Right ventricle myocardium superior (tissue), 1 donor: ENCODE results near the gene G6PC3. TPM values are rescaled to one million over a fixed set of nuclear protein-coding genes. Genes with fewer than 3 reads are reported as not detected.
"Not testable (repeated sequence)": the region's sequence is repeated elsewhere in the genome, so short reads cannot be mapped to it uniquely, and the experiment has no call there.

ENCODE experiments used
- ATAC-seq: fragments of 200-7000 bp; cut with Tn5 transposase; one replicate; pipeline ENCODE4 v1.9.1; 2020; ENCODE audit warnings: mild to moderate bottlenecking; ENCODE audit not compliant: poor library complexity
- DNase-seq: peaks from one replicate; pipeline ENCODE4 v3.0.0-alpha.2; 2020
- intact Hi-C: fragments of 100-400 bp; cut with DNase I; formaldehyde crosslinking; loops from one replicate; pipeline ENCODE4 v1.11.2; 2022
- total RNA-seq: library from RNA; stranded (reverse); fragmentation: NEBNext Ultra II Directional; extraction: Animal tissue kit (Norgen Biotek cat#: 25700); gene quantifications from one replicate; pipeline ENCODE4 v1.2.1, GENCODE V29; 2021
- donor health status: DM: no; HTN: yes; CAD: no; lungs with severe emphysema.

The G6PC3 gene
- total RNA-seq, 1 donor from 2014 or later: 26.0 TPM

- intact Hi-C loops: no loop called here
- DNase-seq (peak; percentile 78), ATAC-seq (peak; percentile 64)
These were observed 25.3 kb downstream of the G6PC3 start for GRCh38 chr17:44095647-44096496.

GRCh38 chr17:44097110-44097958, 26.8 kb downstream of the G6PC3 start:
- intact Hi-C loops: no loop called here
- DNase-seq (peak; percentile 85), ATAC-seq (peak; percentile 88)

- ATAC-seq, DNase-seq, intact Hi-C loops: not testable (repeated sequence)
These were observed 31.3 kb downstream of the G6PC3 start for GRCh38 chr17:44101858-44102257.

- ATAC-seq (peak; percentile 62), DNase-seq (peak; percentile 67)
These were observed 32.5 kb downstream of the G6PC3 start for GRCh38 chr17:44102849-44103622.

GRCh38 chr17:44105483-44105882, 34.9 kb downstream of the G6PC3 start:
- ATAC-seq: no peak
- no peak for DNase-seq
- intact Hi-C loops: no loop called here

More at GRCh38 chr17:44102849-44103622, 32.5 kb downstream of the G6PC3 start:
- intact Hi-C loops: no loop called here

GRCh38 chr17:44105941-44106340, 35.4 kb downstream of the G6PC3 start:
- intact Hi-C loops: no loop called here
- ATAC-seq: no peak
- no peak for DNase-seq

GRCh38 chr17:44106801-44107200, 36.3 kb downstream of the G6PC3 start:
- intact Hi-C loops: no loop called here
- ATAC-seq: no peak

GRCh38 chr17:44108440-44109311, 38.1 kb downstream of the G6PC3 start:
- DNase-seq: peak; percentile 88
- ATAC-seq: peak; percentile 76
- intact Hi-C loops: no loop called here

More at GRCh38 chr17:44106801-44107200, 36.3 kb downstream of the G6PC3 start:
- no peak for DNase-seq

GRCh38 chr17:44109312-44109630, 38.7 kb downstream of the G6PC3 start:
- intact Hi-C loops: no loop called here
- ATAC-seq: no peak
- no peak for DNase-seq

GRCh38 chr17:44110011-44110686, 39.6 kb downstream of the G6PC3 start:
- intact Hi-C loops: no loop called here
- no peak for ATAC-seq
- DNase-seq: no peak

GRCh38 chr17:44110823-44111633, 40.5 kb downstream of the G6PC3 start:
- ATAC-seq (peak; percentile 85), DNase-seq (peak; percentile 100)
- intact Hi-C loops: no loop called here

- intact Hi-C loops: no loop called here
- ATAC-seq (no peak), DNase-seq (no peak)
These were observed 41.2 kb downstream of the G6PC3 start for GRCh38 chr17:44111777-44112176.

GRCh38 chr17:44112284-44113280, 42.0 kb downstream of the G6PC3 start:
- ATAC-seq: peak; percentile 60
- intact Hi-C loops: no loop called here
- DNase-seq: peak; percentile 85

GRCh38 chr17:44113382-44113781, 42.8 kb downstream of the G6PC3 start:
- DNase-seq (no peak), ATAC-seq (no peak)
- intact Hi-C loops: no loop called here
